Measurements from ENCODE around the gene ARG2.

The ARG2 gene

GRCh38 chr14:67690011-67690410 is 70.3 kb downstream of the ARG2 start:
- no peak overlapping the region for H3K4me3 ChIP-seq (ENCODE audit: low read depth, low read length)
- H3K27me3 ChIP-seq (ENCODE audit: control insufficient read depth, insufficient read depth, low read length) = no peaks in the 10 kb centered on the region
- H3K9me3 ChIP-seq (ENCODE audit: control insufficient read depth, insufficient read depth, low read length) = no peaks in the 10 kb centered on the region
- H3K27ac ChIP-seq (ENCODE audit: low read depth, low read length) = no peak overlapping the region
- no peaks in the 10 kb centered on the region for H3K4me1 ChIP-seq (ENCODE audit: control insufficient read depth, insufficient read depth, low read length)
- H3K9ac ChIP-seq (ENCODE audit: low read depth, low read length) = no peak overlapping the region
- peaks cover 87% of the 10 kb centered on the region for H3K36me3 ChIP-seq (ENCODE audit: control insufficient read depth, insufficient read depth, low read length)

- peaks cover 40% of the 10 kb centered on the region for H3K36me3 ChIP-seq (ENCODE audit: control insufficient read depth, insufficient read depth, low read length)
- peaks cover 9% of the 10 kb centered on the region for H3K27me3 ChIP-seq (ENCODE audit: control insufficient read depth, insufficient read depth, low read length)
- H3K4me1 ChIP-seq (ENCODE audit: control insufficient read depth, insufficient read depth, low read length) = no peaks in the 10 kb centered on the region
- H3K4me3 ChIP-seq (ENCODE audit: low read depth, low read length) = peak overlapping the region; percentile 93
- peak overlapping the region; percentile 80 for H3K27ac ChIP-seq (ENCODE audit: low read depth, low read length)
- H3K9ac ChIP-seq (ENCODE audit: low read depth, low read length) = peak overlapping the region; percentile 81
- H3K9me3 ChIP-seq (ENCODE audit: control insufficient read depth, insufficient read depth, low read length) = no peaks in the 10 kb centered on the region
Measured at GRCh38 chr14:67694791-67695393, 75.2 kb downstream of the ARG2 start.

- Histone ChIP-seq H3K27ac (ENCODE audit: low read depth, low read length) (peak within 1 kb of the TSS; percentile 80), H3K9me3 (ENCODE audit: control insufficient read depth, insufficient read depth, low read length) (no peaks in the 10 kb centered on the region), H3K9ac (ENCODE audit: low read depth, low read length) (peak within 1 kb of the TSS; percentile 81), H3K4me3 (ENCODE audit: low read depth, low read length) (peak within 1 kb of the TSS; percentile 93), H3K36me3 (ENCODE audit: control insufficient read depth, insufficient read depth, low read length) (peaks cover 34% of the 10 kb centered on the region), H3K4me1 (ENCODE audit: control insufficient read depth, insufficient read depth, low read length) (no peaks in the 10 kb centered on the region), H3K27me3 (ENCODE audit: control insufficient read depth, insufficient read depth, low read length) (peaks cover 9% of the 10 kb centered on the region)
Measured at GRCh38 chr14:67695394-67695949, 75.8 kb downstream of the ARG2 start, which contains the start of gene RDH11. Gene RDH11 (minus strand): TSS chr14:67695764. CDS start chr14:67695703, 61 bp downstream.

- H3K9me3 ChIP-seq (ENCODE audit: control insufficient read depth, insufficient read depth, low read length) = no peaks in the 10 kb centered on the region
- no peaks in the 10 kb centered on the region for H3K4me1 ChIP-seq (ENCODE audit: control insufficient read depth, insufficient read depth, low read length)
- no peak overlapping the region for H3K27ac ChIP-seq (ENCODE audit: low read depth, low read length)
- H3K4me3 ChIP-seq (ENCODE audit: low read depth, low read length) = no peak overlapping the region
- no peak overlapping the region for H3K9ac ChIP-seq (ENCODE audit: low read depth, low read length)
- H3K27me3 ChIP-seq (ENCODE audit: control insufficient read depth, insufficient read depth, low read length) = peaks cover 9% of the 10 kb centered on the region
- H3K36me3 ChIP-seq (ENCODE audit: control insufficient read depth, insufficient read depth, low read length) = peaks cover 19% of the 10 kb centered on the region
Measured at GRCh38 chr14:67697006-67697405, 77.3 kb downstream of the ARG2 start.

- Histone ChIP-seq H3K4me3 (ENCODE audit: low read depth, low read length) (no peak overlapping the region), H3K9me3 (ENCODE audit: control insufficient read depth, insufficient read depth, low read length) (no peaks in the 10 kb centered on the region), H3K27me3 (ENCODE audit: control insufficient read depth, insufficient read depth, low read length) (peaks cover 9% of the 10 kb centered on the region), H3K9ac (ENCODE audit: low read depth, low read length) (no peak overlapping the region), H3K4me1 (ENCODE audit: control insufficient read depth, insufficient read depth, low read length) (no peaks in the 10 kb centered on the region), H3K36me3 (ENCODE audit: control insufficient read depth, insufficient read depth, low read length) (peaks cover 7% of the 10 kb centered on the region), H3K27ac (ENCODE audit: low read depth, low read length) (no peak overlapping the region)
Measured at GRCh38 chr14:67698179-67698578, 78.5 kb downstream of the ARG2 start.

Data from HUES48 (cell line).